CD8-positive, alpha-beta memory T cell (primary cell): ENCODE measurements around the gene TXNRD2. TPM values are rescaled to one million over a fixed set of nuclear protein-coding genes. Genes with fewer than 3 reads are reported as not detected.

Source experiments
- CTCF ChIA-PET: fragments of 350-600 bp; sonication (Branson Sonifier 250); formaldehyde crosslinking; loops from one replicate; lab custom pipeline; 2021; ENCODE audit warnings: antibody characterized with exemption; lab: Charles Lee
- POLR2A ChIA-PET: fragments of 350-600 bp; sonication (Branson Sonifier 250); formaldehyde crosslinking; loops from one replicate; lab custom pipeline; 2021; ENCODE audit warnings: antibody characterized with exemption; lab: Charles Lee
- DNase-seq, 5 donors: peaks; one replicate each; pipeline versions ENCODE4 v3.0.0 to v3.0.0-alpha.2; 2020 to 2022; ENCODE audit warnings: mixed read lengths in 1 of 5
- H3K27ac ChIP-seq: one replicate; pipeline ENCODE4 v1.7.0; 2013; ENCODE audit warnings: low read depth, mild to moderate bottlenecking, low read length, moderate library complexity
- H3K27me3 ChIP-seq: 2 replicates; pipeline ENCODE4 v1.7.0; 2013; ENCODE audit warnings: low read length, mild to moderate bottlenecking; ENCODE audit not compliant: insufficient read depth, poor library complexity, severe bottlenecking
- H3K36me3 ChIP-seq: 2 replicates; pipeline ENCODE4 v1.7.0; 2013; ENCODE audit warnings: mild to moderate bottlenecking, low read length, moderate library complexity; ENCODE audit not compliant: insufficient read depth
- H3K4me1 ChIP-seq: 2 replicates; pipeline ENCODE4 v1.7.0; 2013; ENCODE audit warnings: mild to moderate bottlenecking, low read length, moderate library complexity; ENCODE audit not compliant: insufficient read depth
- H3K4me3 ChIP-seq: 2 replicates; pipeline ENCODE4 v1.7.0; 2013; ENCODE audit warnings: mild to moderate bottlenecking, low read length
- H3K9me3 ChIP-seq: 2 replicates; pipeline ENCODE4 v1.7.0; 2013; ENCODE audit warnings: mild to moderate bottlenecking, low read length
- H3K27ac Mint-ChIP-seq, 8 donors: one replicate each; pipeline ENCODE4 v1.8.0; 2020 to 2021; ENCODE audit warnings: mixed read lengths in 8 of 8, mild to moderate bottlenecking in 6 of 8, inconsistent platforms in 3 of 8, moderate library complexity in 3 of 8
- H3K27me3 Mint-ChIP-seq, 2 donors: one replicate each; pipeline ENCODE4 v1.8.0; 2020 to 2021; ENCODE audit warnings: mixed read lengths in 2 of 2, mild to moderate bottlenecking in 1 of 2, moderate library complexity in 1 of 2
- H3K36me3 Mint-ChIP-seq, 3 donors: one replicate each; pipeline ENCODE4 v1.8.0; 2020 to 2021; ENCODE audit warnings: mixed read lengths in 3 of 3, inconsistent platforms in 1 of 3, mild to moderate bottlenecking in 1 of 3
- H3K4me1 Mint-ChIP-seq, 3 donors: one replicate each; pipeline ENCODE4 v1.8.0; 2020 to 2021; ENCODE audit warnings: mixed read lengths in 3 of 3, inconsistent platforms in 1 of 3, mild to moderate bottlenecking in 1 of 3
- H3K4me3 Mint-ChIP-seq, 7 donors: one replicate each; pipeline ENCODE4 v1.8.0; 2020 to 2021; ENCODE audit warnings: mixed read lengths in 7 of 7, mild to moderate bottlenecking in 6 of 7, moderate library complexity in 4 of 7, inconsistent platforms in 2 of 7
- H3K9me3 Mint-ChIP-seq, 5 donors: one replicate each; pipeline ENCODE4 v1.8.0; 2020 to 2022; ENCODE audit warnings: mixed read lengths in 5 of 5, mild to moderate bottlenecking in 3 of 5, moderate library complexity in 2 of 5, inconsistent platforms in 1 of 5
- polyA plus RNA-seq: library from polyadenylated mRNA; unstranded; fragments of 300-500 nt; fragmentation: Illumina TruSeq; gene quantifications from one replicate; pipeline ENCODE4 v1.2.3, GENCODE V29; 2021
- total RNA-seq, 2 experiments: library from RNA; stranded (reverse); gene quantifications; one replicate each; pipeline ENCODE4 v1.2.3, GENCODE V29; 2021

Gene TXNRD2
- total and polyA plus RNA-seq, 3 experiments from 2014 or later, result 13.8 to 27.9 (median 27.6) TPM

DNA sequence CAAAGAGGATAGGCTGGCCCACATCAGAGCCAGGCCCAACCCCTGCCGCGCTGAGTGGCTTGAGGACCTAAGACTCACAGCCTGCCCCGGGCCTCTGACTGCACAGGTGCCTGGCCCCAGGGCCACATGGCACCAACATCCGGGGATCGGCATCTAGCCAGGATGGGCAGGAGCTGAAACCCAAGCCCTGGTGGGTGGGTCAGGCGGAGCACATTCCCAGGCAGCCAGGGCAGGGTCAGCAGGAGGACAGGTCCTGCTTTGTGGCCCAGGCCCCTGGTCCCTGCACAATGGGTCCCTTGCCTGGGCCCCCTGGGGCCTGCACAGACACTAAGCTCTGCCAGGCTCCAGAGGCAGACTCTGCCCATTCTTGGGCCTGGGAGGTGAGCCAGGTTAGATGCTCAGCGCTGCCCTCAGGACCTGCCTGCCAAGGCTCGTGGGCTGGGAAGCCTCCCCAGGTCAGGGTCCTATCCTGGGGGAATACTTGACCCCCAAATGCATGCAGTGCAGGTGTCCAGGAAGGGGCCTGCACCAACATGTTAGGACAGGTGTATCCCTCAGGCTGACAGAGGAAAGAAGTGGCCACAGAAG lies 41.5 kb upstream of the TXNRD2 start:
- no peak for DNase-seq
- Histone ChIP-seq H3K27me3 (peaks cover 5% of the 10 kb centered on the region), H3K4me3 (no peak overlapping the region), H3K36me3 (no peaks in the 10 kb centered on the region), H3K4me1 (peaks cover 16% of the 10 kb centered on the region), H3K27ac (no peak overlapping the region), H3K9me3 (no peaks in the 10 kb centered on the region)
- Mint-ChIP-seq H3K27me3 (peaks cover 0 to 4% of the 10 kb centered on the region in 2 donors), H3K4me3 (no peak overlapping the region), H3K9me3 (no peaks in the 10 kb centered on the region), H3K27ac (no peak overlapping the region), H3K4me1 (peaks cover 0 to 7% (median 2%) of the 10 kb centered on the region in 3 donors), H3K36me3 (no peaks in the 10 kb centered on the region)
- CTCF ChIA-PET, result no interaction called here
- POLR2A ChIA-PET, result interaction anchor here (1.0 kb wide), 1 partner anchor 14 kb away, joined by 3 read pairs; no protein-coding TSS in a partner anchor

- ChIA-PET CTCF (no interaction called here), POLR2A (interaction anchor here (1.0 kb wide), 1 partner anchor 14 kb away, joined by 3 read pairs; no protein-coding TSS in a partner anchor)
- no peak for DNase-seq
- peaks cover 0 to 4% of the 10 kb centered on the region in 2 donors for H3K27me3 Mint-ChIP-seq
- Histone ChIP-seq H3K27ac (no peak overlapping the region), H3K9me3 (no peaks in the 10 kb centered on the region), H3K36me3 (no peaks in the 10 kb centered on the region), H3K4me3 (no peak overlapping the region), H3K27me3 (peaks cover 5% of the 10 kb centered on the region), H3K4me1 (peaks cover 8% of the 10 kb centered on the region)
- H3K36me3 Mint-ChIP-seq, result no peaks in the 10 kb centered on the region
- H3K4me1 Mint-ChIP-seq, result peaks cover 0 to 4% (median 2%) of the 10 kb centered on the region in 3 donors
- no peaks in the 10 kb centered on the region for H3K9me3 Mint-ChIP-seq
- no peak overlapping the region for H3K4me3 Mint-ChIP-seq
- H3K27ac Mint-ChIP-seq, result no peak overlapping the region
Measured at GRCh38 chr22:19981961-19982920, 40.6 kb upstream of the TXNRD2 start.

GRCh38 chr22:19981171-19981960 lies 39.7 kb upstream of the TXNRD2 start:
- H3K36me3 ChIP-seq, result no peaks in the 10 kb centered on the region
- H3K27me3 ChIP-seq, result peaks cover 5% of the 10 kb centered on the region
- H3K4me3 ChIP-seq, result no peak overlapping the region
- H3K27me3 Mint-ChIP-seq, result peaks cover 0 to 4% of the 10 kb centered on the region in 2 donors
- no peak for DNase-seq
- no peaks in the 10 kb centered on the region for H3K36me3 Mint-ChIP-seq
- no peaks in the 10 kb centered on the region for H3K9me3 ChIP-seq
- H3K4me1 Mint-ChIP-seq, result peaks cover 0 to 3% (median 1%) of the 10 kb centered on the region in 3 donors
- peaks cover 6% of the 10 kb centered on the region for H3K4me1 ChIP-seq
- no peak overlapping the region for H3K4me3 Mint-ChIP-seq
- H3K27ac ChIP-seq, result no peak overlapping the region
- ChIA-PET POLR2A (no interaction called here), CTCF (no interaction called here)
- no peaks in the 10 kb centered on the region for H3K9me3 Mint-ChIP-seq
- no peak overlapping the region for H3K27ac Mint-ChIP-seq

- peaks cover under 1% of the 10 kb centered on the region for H3K27me3 ChIP-seq
- no peak overlapping the region for H3K4me3 Mint-ChIP-seq
- no peak overlapping the region for H3K4me3 ChIP-seq
- H3K36me3 ChIP-seq, result no peaks in the 10 kb centered on the region
- ChIA-PET POLR2A (no interaction called here), CTCF (no interaction called here)
- no peaks in the 10 kb centered on the region for H3K9me3 ChIP-seq
- H3K9me3 Mint-ChIP-seq, result no peaks in the 10 kb centered on the region
- peaks cover under 1% of the 10 kb centered on the region for H3K4me1 ChIP-seq
- no peak overlapping the region for H3K27ac ChIP-seq
- no peaks in the 10 kb centered on the region for H3K4me1 Mint-ChIP-seq
- H3K27me3 Mint-ChIP-seq, result peaks cover 0 to 4% of the 10 kb centered on the region in 2 donors
- no peak for DNase-seq
- no peak overlapping the region for H3K27ac Mint-ChIP-seq
- H3K36me3 Mint-ChIP-seq, result no peaks in the 10 kb centered on the region
Measured at GRCh38 chr22:19980766-19981165, 39.1 kb upstream of the TXNRD2 start.

- POLR2A ChIA-PET, result no interaction called here
- H3K4me1 Mint-ChIP-seq, result peaks cover 0 to 6% (median 6%) of the 10 kb centered on the region in 3 donors
- H3K4me3 Mint-ChIP-seq, result no peak overlapping the region
- H3K27ac Mint-ChIP-seq, result no peak overlapping the region
- no peaks in the 10 kb centered on the region for H3K36me3 ChIP-seq
- no peaks in the 10 kb centered on the region for H3K9me3 ChIP-seq
- H3K9me3 Mint-ChIP-seq, result no peaks in the 10 kb centered on the region
- H3K4me3 ChIP-seq, result no peak overlapping the region
- H3K27me3 Mint-ChIP-seq, result no peaks in the 10 kb centered on the region
- peaks cover 9% of the 10 kb centered on the region for H3K4me1 ChIP-seq
- H3K36me3 Mint-ChIP-seq, result no peaks in the 10 kb centered on the region
- H3K27ac ChIP-seq, result no peak overlapping the region
- DNase-seq, result no peak
- CTCF ChIA-PET, result no interaction called here
- H3K27me3 ChIP-seq, result no peaks in the 10 kb centered on the region
Measured at GRCh38 chr22:19979712-19980493, 38.3 kb upstream of the TXNRD2 start.

- Histone ChIP-seq H3K9me3 (no peaks in the 10 kb centered on the region), H3K36me3 (no peaks in the 10 kb centered on the region), H3K4me3 (no peak overlapping the region), H3K4me1 (peaks cover 18% of the 10 kb centered on the region), H3K27ac (no peak overlapping the region), H3K27me3 (no peaks in the 10 kb centered on the region)
- no peaks in the 10 kb centered on the region for H3K27me3 Mint-ChIP-seq
- no peak overlapping the region for H3K4me3 Mint-ChIP-seq
- H3K36me3 Mint-ChIP-seq, result no peaks in the 10 kb centered on the region
- H3K27ac Mint-ChIP-seq, result no peak overlapping the region
- CTCF ChIA-PET, result interaction anchor here (0.6 to 1.1 kb wide), 2 partner anchors 150 to 222 kb away, joined by 4 to 5 read pairs; no protein-coding TSS in a partner anchor
- POLR2A ChIA-PET, result no interaction called here
- H3K9me3 Mint-ChIP-seq, result no peaks in the 10 kb centered on the region
- H3K4me1 Mint-ChIP-seq, result peaks cover 0 to 8% (median 7%) of the 10 kb centered on the region in 3 donors
- no peak for DNase-seq
Measured at GRCh38 chr22:19978748-19979147, 37.1 kb upstream of the TXNRD2 start.
